Skin of body (tissue), 2 donors: Measurements from ENCODE around the gene NME7. TPM values are rescaled to one million over a fixed set of nuclear protein-coding genes. Genes with fewer than 3 reads are reported as not detected.

Experiments
- DNase-seq: peaks from one replicate; lab custom pipeline; 2025; lab: John Stamatoyannopoulos, UW
- total RNA-seq: library from RNA; depleted of rRNA; stranded (reverse); fragments of >200 nt; gene quantifications from one replicate; pipeline ENCODE4 v1.2.3, GENCODE V29; 2014

The NME7 gene
- total RNA-seq, 1 donor from 2014 or later: 12.8 TPM

GRCh38 chr1:169160845-169161495 is 206.6 kb downstream of the NME7 start:
- DNase-seq: no peak

GRCh38 chr1:169156580-169156979 is 211.0 kb downstream of the NME7 start:
- DNase-seq: no peak

- DNase-seq: no peak
Observed at GRCh38 chr1:169155675-169156074, 211.9 kb downstream of the NME7 start.

- no peak for DNase-seq
Observed at GRCh38 chr1:169151338-169151837, 216.2 kb downstream of the NME7 start.

GRCh38 chr1:169150641-169151337 is 216.8 kb downstream of the NME7 start:
- DNase-seq: no peak

- DNase-seq: no peak
Observed at GRCh38 chr1:169149555-169150286, 217.9 kb downstream of the NME7 start.

GRCh38 chr1:169148472-169149252 is 218.9 kb downstream of the NME7 start:
- no peak for DNase-seq

- no peak for DNase-seq
Observed at GRCh38 chr1:169146576-169147214, 220.9 kb downstream of the NME7 start.

GRCh38 chr1:169144941-169145626 is 222.5 kb downstream of the NME7 start:
- no peak for DNase-seq

GRCh38 chr1:169143984-169144383 is 223.6 kb downstream of the NME7 start:
- no peak for DNase-seq

- no peak for DNase-seq
Observed at GRCh38 chr1:169143346-169143745, 224.3 kb downstream of the NME7 start.

GRCh38 chr1:169142129-169142528 is 225.5 kb downstream of the NME7 start:
- no peak for DNase-seq

GRCh38 chr1:169141356-169141755 is 226.2 kb downstream of the NME7 start:
- DNase-seq: no peak

- no peak for DNase-seq
Observed at GRCh38 chr1:169138866-169139670, 228.5 kb downstream of the NME7 start.

- no peak for DNase-seq
Observed at GRCh38 chr1:169137357-169137756, 230.2 kb downstream of the NME7 start.

GRCh38 chr1:169133801-169134502 is 233.6 kb downstream of the NME7 start:
- no peak for DNase-seq

- no peak for DNase-seq
Observed at GRCh38 chr1:169133228-169133576, 234.4 kb downstream of the NME7 start.

GRCh38 chr1:169132512-169133227 is 234.9 kb downstream of the NME7 start:
- no peak for DNase-seq
